T-helper 2 cell treated with Interferon-gamma antibody and Interleukin-4, amounts not matched to agents 5 μg/mL and 100 μg/mL, for 36 hours (primary cell): Measurements from ENCODE around the gene ATP5ME.
A peak's percentile ranks its signal among the peaks of the same experiment; 100 is the strongest.
"Not testable (repeated sequence)": the region's sequence is repeated elsewhere in the genome, so short reads cannot be mapped to it uniquely, and the experiment has no call there.

Experiments used
- DNase-seq: peaks from one replicate; pipeline ENCODE4 v3.0.0; 2021; ENCODE audit warnings: low spot score
- H3K27ac Mint-ChIP-seq: one replicate; pipeline ENCODE4 v1.8.0; 2021; ENCODE audit warnings: mild to moderate bottlenecking, mixed read lengths
- H3K27me3 Mint-ChIP-seq: one replicate; pipeline ENCODE4 v1.8.0; 2021; ENCODE audit warnings: low read depth, mixed read lengths
- H3K36me3 Mint-ChIP-seq: one replicate; pipeline ENCODE4 v1.8.0; 2021; ENCODE audit warnings: low read depth, mixed read lengths
- H3K4me1 Mint-ChIP-seq: one replicate; pipeline ENCODE4 v1.8.0; 2021; ENCODE audit warnings: low read depth, mixed read lengths
- H3K4me3 Mint-ChIP-seq: one replicate; pipeline ENCODE4 v1.8.0; 2022; ENCODE audit warnings: mild to moderate bottlenecking, moderate library complexity, mixed read lengths
- H3K9me3 Mint-ChIP-seq: one replicate; pipeline ENCODE4 v1.8.0; 2021; ENCODE audit warnings: mixed read lengths

ATP5ME gene

DNA sequence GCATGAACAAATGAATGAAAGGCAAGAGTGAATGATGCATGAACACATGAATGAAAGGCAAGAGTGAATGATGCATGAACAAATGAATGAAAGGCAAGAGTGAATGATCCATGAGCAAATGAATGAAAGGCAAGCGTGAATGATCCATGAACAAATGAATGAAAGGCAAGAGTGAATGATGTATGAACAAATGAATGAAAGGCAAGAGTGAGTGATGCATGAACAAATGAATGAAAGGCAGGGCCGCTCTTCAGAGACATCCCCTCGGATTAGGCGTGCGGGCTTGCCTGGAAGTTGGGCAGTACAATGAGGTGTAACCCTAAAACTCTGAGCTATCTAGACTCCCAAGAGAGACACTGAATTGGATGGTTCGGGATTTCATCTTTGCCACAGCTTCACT, 35.3 kb upstream of the ATP5ME start:
- Mint-ChIP-seq H3K4me1 (peaks cover 9% of the 10 kb centered on the region), H3K27ac (no peak overlapping the region), H3K27me3 (no peaks in the 10 kb centered on the region), H3K9me3 (no peaks in the 10 kb centered on the region), H3K4me3 (no peak overlapping the region), H3K36me3 (peaks cover 7% of the 10 kb centered on the region)
- no peak for DNase-seq

DNA sequence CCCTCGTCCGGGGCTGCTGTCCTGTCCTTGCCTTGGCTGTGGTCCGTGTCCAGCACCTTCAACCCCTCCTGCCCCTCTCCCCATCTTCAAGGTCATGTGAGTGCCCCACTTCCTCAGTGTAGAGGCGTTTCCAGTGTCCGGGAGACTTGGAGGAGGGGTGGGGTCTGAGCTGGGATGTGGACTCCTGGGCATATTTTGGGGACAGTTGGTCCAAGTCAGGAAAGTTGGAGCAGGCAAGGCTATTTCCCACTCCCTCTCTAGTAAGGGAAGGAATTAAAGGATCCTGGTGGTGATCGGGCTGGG, 34.5 kb upstream of the ATP5ME start:
- Mint-ChIP-seq H3K27me3 (no peaks in the 10 kb centered on the region), H3K9me3 (no peaks in the 10 kb centered on the region), H3K4me3 (no peak overlapping the region), H3K36me3 (peaks cover 7% of the 10 kb centered on the region), H3K27ac (no peak overlapping the region), H3K4me1 (peaks cover 9% of the 10 kb centered on the region)
- DNase-seq = no peak

DNA sequence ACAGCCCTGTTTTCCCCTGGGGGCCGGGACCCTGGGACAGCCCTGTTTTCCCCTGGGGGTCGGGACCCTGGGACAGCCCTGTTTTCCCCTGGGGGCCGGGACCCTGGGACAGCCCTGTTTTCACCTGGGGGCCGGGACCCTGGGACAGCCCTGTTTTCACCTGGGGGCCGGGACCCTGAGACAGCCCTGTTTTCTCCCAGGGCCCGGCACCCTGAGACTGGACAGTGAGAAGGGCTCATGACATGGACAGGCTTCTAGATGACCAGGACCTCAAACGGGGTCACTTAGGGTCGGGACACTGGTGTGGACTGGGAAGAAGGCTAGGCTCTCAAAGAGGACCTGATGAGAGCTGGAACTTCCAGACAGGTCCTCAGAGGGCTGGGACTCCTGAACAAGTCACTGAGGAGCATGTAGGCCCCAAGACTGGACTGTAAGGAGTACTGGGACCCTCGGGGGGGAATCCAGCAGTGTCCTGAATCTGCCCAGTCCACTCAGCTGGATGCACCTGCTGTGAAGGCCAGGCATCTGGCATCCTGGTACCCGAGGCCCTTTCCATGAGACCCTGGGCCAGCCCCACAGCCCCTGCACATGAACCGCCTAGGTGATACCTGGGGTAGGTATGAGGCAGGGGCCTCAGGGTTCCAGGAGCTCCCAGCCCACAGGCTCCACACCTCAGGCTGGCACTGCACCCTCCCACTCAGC, 34.0 kb upstream of the ATP5ME start:
- peaks cover 7% of the 10 kb centered on the region for H3K36me3 Mint-ChIP-seq
- no peak overlapping the region for H3K4me3 Mint-ChIP-seq
- H3K9me3 Mint-ChIP-seq = no peaks in the 10 kb centered on the region
- H3K27me3 Mint-ChIP-seq = no peaks in the 10 kb centered on the region
- peaks cover 9% of the 10 kb centered on the region for H3K4me1 Mint-ChIP-seq
- DNase-seq = no peak
- no peak overlapping the region for H3K27ac Mint-ChIP-seq

DNA sequence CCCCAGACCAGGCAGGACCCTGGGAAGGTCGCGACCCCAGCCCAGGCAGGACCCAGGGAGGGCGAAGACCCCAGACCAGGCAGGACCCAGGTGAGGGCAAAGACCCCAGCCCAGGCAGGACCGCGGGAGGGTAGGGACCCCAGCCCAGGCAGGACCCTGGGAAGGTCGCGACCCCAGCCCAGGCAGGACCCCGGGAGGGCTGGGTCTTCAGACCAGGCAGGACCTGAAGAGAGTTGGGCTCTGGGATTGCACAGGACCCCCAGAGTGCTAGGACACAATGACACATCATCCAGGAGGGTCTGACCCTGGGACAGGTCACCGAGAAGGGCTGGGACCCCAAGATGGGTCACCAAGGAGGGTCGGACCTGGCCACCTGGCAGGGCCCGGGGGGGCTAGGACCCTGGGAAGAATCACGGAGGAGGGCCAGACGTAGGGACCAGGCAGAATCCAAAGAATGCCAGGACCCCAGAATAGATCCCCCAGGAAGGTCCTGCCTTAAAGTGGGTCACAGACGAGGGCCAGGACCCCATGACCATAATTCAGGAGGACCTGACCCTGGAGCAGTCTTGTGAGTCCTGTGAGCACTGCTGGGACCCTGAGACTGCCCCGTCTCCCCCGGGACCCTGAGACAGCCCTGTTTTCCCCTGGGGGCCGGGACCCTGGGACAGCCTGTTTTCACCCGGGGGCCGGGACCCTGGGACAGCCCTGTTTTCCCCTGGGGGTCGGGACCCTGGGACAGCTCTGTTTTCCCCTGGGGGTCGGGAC, 32.9 kb upstream of the ATP5ME start:
- peaks cover 7% of the 10 kb centered on the region for H3K36me3 Mint-ChIP-seq
- H3K27me3 Mint-ChIP-seq = no peaks in the 10 kb centered on the region
- H3K27ac Mint-ChIP-seq = no peak overlapping the region
- DNase-seq = no peak
- H3K4me1 Mint-ChIP-seq = peaks cover 9% of the 10 kb centered on the region
- H3K9me3 Mint-ChIP-seq = no peaks in the 10 kb centered on the region
- H3K4me3 Mint-ChIP-seq = no peak overlapping the region

DNA sequence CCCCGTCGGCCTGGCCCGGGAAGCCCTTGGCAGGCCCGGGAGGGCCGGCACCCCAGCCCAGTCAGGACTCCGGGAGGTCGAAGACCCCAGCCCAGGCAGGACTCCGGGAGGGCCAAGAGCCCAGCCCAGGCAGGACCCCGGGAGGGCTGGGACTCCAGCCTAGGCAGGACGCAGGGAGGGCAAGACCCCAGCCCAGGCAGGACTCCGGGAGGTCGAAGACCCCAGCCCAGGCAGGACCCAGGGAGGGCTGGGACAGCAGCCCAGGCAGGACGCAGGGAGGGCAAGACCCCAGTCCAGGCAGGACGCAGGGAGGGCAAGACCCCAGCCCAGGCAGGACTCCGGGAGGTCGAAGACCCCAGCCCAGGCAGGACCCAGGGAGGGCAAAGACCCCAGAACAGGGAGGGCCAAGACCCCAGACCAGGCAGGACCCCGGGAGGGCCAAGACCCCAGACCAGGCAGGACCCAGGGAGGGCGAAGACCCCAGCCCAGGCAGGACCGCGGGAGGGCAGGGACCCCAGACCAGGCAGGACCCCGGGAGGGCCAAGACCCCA, 32.1 kb upstream of the ATP5ME start:
- not testable (repeated sequence) for H3K4me3 Mint-ChIP-seq, DNase-seq, H3K4me1 Mint-ChIP-seq, H3K27me3 Mint-ChIP-seq, H3K27ac Mint-ChIP-seq, H3K9me3 Mint-ChIP-seq, H3K36me3 Mint-ChIP-seq

- Mint-ChIP-seq H3K4me1 (peaks cover 12% of the 10 kb centered on the region), H3K27me3 (no peaks in the 10 kb centered on the region), H3K27ac (peak within 1 kb of the TSS; percentile 85), H3K36me3 (peaks cover 6% of the 10 kb centered on the region), H3K9me3 (no peaks in the 10 kb centered on the region), H3K4me3 (peak within 1 kb of the TSS; percentile 87)
- DNase-seq = peak; percentile 94
Measured at GRCh38 chr4:705278-706082, 31.4 kb upstream of the ATP5ME start, which contains the start of gene PCGF3. Gene PCGF3 (plus strand): TSS chr4:705832. CDS start chr4:733681, 27,849 bp downstream.

- Mint-ChIP-seq H3K36me3 (peaks cover 6% of the 10 kb centered on the region), H3K9me3 (no peaks in the 10 kb centered on the region), H3K4me3 (peak overlapping the region; percentile 87), H3K27me3 (no peaks in the 10 kb centered on the region), H3K27ac (peak overlapping the region; percentile 85), H3K4me1 (peaks cover 17% of the 10 kb centered on the region)
- DNase-seq = no peak
Measured at GRCh38 chr4:704971-705277, 30.8 kb upstream of the ATP5ME start.

DNA sequence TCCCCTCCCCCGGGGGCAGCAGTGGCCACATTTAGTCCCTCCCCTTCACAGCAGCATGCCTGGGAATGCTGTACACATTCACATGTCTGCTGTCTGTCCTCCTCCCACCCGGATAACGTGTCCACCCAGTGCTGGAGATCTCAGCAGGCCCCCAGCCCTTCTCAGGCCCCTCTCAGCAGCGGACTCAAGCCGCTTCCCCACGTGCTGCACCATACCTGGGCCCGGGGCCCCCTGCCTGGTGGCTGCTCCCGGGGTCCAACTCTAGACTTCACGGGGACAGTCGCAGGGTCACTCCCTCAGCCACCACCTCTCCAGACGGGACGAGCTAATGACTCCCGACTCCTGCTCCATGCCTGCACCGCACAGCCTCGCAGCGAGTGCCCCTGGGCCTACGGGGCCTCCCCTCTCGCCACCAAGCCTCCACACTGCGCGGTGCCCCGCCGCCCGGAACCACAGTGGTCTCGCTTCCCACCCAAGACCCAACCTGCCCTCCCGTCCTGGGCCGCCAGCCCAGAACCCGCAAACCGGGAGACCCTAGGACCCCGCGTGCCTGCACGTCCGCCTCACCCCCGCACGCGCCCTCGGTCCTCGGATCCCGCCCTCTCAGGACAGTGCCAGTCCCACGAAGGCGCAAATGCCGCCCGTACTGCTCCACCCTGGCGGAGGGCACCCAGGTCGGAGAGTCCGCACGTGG, 30.3 kb upstream of the ATP5ME start:
- DNase-seq = no peak
- H3K27me3 Mint-ChIP-seq = no peaks in the 10 kb centered on the region
- H3K9me3 Mint-ChIP-seq = no peaks in the 10 kb centered on the region
- peak overlapping the region; percentile 87 for H3K4me3 Mint-ChIP-seq
- H3K36me3 Mint-ChIP-seq = peaks cover 3% of the 10 kb centered on the region
- no peak overlapping the region for H3K27ac Mint-ChIP-seq
- peaks cover 15% of the 10 kb centered on the region for H3K4me1 Mint-ChIP-seq

GRCh38 chr4:703336-704197, 29.5 kb upstream of the ATP5ME start:
- Mint-ChIP-seq H3K36me3 (peaks cover under 1% of the 10 kb centered on the region), H3K27me3 (no peaks in the 10 kb centered on the region), H3K4me1 (peaks cover 19% of the 10 kb centered on the region), H3K9me3 (no peaks in the 10 kb centered on the region), H3K27ac (no peak overlapping the region), H3K4me3 (no peak overlapping the region)
- no peak for DNase-seq

GRCh38 chr4:702618-703048, 28.6 kb upstream of the ATP5ME start:
- H3K27me3 Mint-ChIP-seq = no peaks in the 10 kb centered on the region
- H3K4me3 Mint-ChIP-seq = no peak overlapping the region
- no peak overlapping the region for H3K27ac Mint-ChIP-seq
- peaks cover 20% of the 10 kb centered on the region for H3K4me1 Mint-ChIP-seq
- DNase-seq = no peak
- H3K36me3 Mint-ChIP-seq = no peaks in the 10 kb centered on the region
- H3K9me3 Mint-ChIP-seq = no peaks in the 10 kb centered on the region

- Mint-ChIP-seq H3K4me1 (peaks cover 20% of the 10 kb centered on the region), H3K9me3 (no peaks in the 10 kb centered on the region), H3K36me3 (no peaks in the 10 kb centered on the region), H3K4me3 (no peak overlapping the region), H3K27ac (peak overlapping the region; percentile 49), H3K27me3 (no peaks in the 10 kb centered on the region)
- no peak for DNase-seq
Measured at GRCh38 chr4:700587-701264, 26.6 kb upstream of the ATP5ME start.

- Mint-ChIP-seq H3K4me3 (peak overlapping the region; percentile 77), H3K4me1 (peaks cover 16% of the 10 kb centered on the region), H3K27ac (peak overlapping the region; percentile 49), H3K9me3 (no peaks in the 10 kb centered on the region), H3K36me3 (no peaks in the 10 kb centered on the region), H3K27me3 (no peaks in the 10 kb centered on the region)
- no peak for DNase-seq
Measured at GRCh38 chr4:699816-700580, 25.9 kb upstream of the ATP5ME start.
